Measurements from ENCODE around the gene GJB5. TPM values are rescaled to one million over a fixed set of nuclear protein-coding genes. Genes with fewer than 3 reads are reported as not detected.

The GJB5 gene
- total RNA-seq, 1 donor from 2014 or later, result not detected

DNA sequence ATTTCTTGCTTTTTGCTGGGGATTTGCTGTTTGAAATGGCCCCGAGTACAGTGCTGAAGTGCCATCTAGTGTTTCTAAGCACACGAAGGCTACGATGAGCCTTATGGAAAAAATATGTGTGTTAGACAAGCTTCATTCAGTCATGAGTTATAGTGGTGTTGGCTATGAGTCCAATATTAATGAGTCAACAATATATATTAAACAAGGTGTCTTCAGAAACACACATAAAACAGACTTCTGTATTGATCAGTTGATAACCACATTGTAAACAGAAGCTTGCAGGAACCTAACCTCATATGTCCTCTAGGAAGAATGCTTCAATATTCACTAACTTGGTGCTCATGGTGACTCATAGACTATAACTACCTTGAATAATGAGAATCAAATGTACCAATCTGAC lies 1.7 kb upstream of the GJB5 start:
- TF ChIP-seq, protein P1, sequence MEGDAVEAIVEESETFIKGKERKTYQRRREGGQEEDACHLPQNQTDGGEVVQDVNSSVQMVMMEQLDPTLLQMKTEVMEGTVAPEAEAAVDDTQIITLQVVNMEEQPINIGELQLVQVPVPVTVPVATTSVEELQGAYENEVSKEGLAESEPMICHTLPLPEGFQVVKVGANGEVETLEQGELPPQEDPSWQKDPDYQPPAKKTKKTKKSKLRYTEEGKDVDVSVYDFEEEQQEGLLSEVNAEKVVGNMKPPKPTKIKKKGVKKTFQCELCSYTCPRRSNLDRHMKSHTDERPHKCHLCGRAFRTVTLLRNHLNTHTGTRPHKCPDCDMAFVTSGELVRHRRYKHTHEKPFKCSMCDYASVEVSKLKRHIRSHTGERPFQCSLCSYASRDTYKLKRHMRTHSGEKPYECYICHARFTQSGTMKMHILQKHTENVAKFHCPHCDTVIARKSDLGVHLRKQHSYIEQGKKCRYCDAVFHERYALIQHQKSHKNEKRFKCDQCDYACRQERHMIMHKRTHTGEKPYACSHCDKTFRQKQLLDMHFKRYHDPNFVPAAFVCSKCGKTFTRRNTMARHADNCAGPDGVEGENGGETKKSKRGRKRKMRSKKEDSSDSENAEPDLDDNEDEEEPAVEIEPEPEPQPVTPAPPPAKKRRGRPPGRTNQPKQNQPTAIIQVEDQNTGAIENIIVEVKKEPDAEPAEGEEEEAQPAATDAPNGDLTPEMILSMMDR (IDR thresholded peaks at IDR 0.05), result no peak
- H3K27me3 ChIP-seq, result no peaks in the 10 kb centered on the region
- no peak overlapping the region for H3K27ac ChIP-seq
- H3K4me3 ChIP-seq, result no peak overlapping the region
- no peaks in the 10 kb centered on the region for H3K4me1 ChIP-seq
- H3K9me3 ChIP-seq, result no peaks in the 10 kb centered on the region
- intact Hi-C loops (cut with DNase I), result no loop called here
- DNase-seq (ENCODE audit: low spot score in 2 of 2), result no peak
- H3K36me3 ChIP-seq, result no peaks in the 10 kb centered on the region

DNA sequence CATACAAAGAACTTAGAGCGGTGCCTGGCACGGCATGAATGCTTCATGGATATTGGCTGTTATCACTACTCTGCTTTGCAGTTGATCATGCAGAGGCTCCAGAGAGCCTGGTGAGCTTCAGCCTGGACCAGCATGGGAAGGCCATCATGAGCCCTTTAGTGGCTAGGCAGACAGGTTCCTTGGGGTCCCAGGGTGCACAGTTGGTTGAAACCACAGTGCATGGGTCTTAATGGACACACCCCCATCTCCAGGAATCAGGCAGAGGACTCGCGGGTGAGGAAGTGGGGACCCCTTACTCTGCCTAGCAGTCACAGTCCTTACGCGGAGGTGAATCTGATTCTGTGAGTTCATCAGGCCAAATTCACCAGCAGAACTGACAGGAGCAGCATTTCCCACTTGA lies 1.1 kb downstream of the GJB5 start:
- TF ChIP-seq, protein P1 (IDR thresholded peaks at IDR 0.05), result no peak
- intact Hi-C loops (cut with DNase I), result no loop called here
- Histone ChIP-seq H3K4me1 (no peaks in the 10 kb centered on the region), H3K4me3 (no peak overlapping the region), H3K27ac (no peak overlapping the region), H3K36me3 (no peaks in the 10 kb centered on the region), H3K27me3 (no peaks in the 10 kb centered on the region), H3K9me3 (no peaks in the 10 kb centered on the region)
- DNase-seq (ENCODE audit: low spot score in 2 of 2), result no peak

DNA sequence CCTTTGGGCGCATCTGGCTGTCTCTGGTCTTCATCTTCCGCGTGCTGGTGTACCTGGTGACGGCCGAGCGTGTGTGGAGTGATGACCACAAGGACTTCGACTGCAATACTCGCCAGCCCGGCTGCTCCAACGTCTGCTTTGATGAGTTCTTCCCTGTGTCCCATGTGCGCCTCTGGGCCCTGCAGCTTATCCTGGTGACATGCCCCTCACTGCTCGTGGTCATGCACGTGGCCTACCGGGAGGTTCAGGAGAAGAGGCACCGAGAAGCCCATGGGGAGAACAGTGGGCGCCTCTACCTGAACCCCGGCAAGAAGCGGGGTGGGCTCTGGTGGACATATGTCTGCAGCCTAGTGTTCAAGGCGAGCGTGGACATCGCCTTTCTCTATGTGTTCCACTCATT lies 2.5 kb downstream of the GJB5 start:
- intact Hi-C loops (cut with DNase I), result no loop called here
- no peak for DNase-seq (ENCODE audit: low spot score in 2 of 2)
- H3K4me1 ChIP-seq, result no peaks in the 10 kb centered on the region

DNA sequence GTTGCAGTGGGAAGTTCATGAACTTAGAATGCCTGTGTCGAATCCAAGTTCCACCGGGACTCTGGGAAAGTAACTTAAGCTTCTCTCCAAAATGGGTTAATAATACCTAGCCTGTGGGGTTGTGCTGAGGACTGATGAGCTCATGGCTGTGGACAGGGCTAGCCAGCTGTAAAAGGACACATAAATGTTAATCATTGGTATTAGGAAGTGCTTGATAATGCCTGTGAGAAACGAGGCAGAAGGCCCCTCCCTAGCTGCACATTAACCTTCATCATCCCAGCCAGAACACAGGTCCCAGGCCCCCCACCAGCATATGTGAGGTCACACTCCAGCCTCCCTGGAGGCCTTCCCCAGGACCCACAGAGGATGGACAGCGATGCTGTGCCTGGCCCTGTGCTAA lies 3.9 kb downstream of the GJB5 start:
- H3K27me3 ChIP-seq, result no peaks in the 10 kb centered on the region
- H3K27ac ChIP-seq, result no peak overlapping the region
- H3K9me3 ChIP-seq, result no peaks in the 10 kb centered on the region
- intact Hi-C loops (cut with DNase I), result no loop called here
- no peak overlapping the region for H3K4me3 ChIP-seq
- no peaks in the 10 kb centered on the region for H3K36me3 ChIP-seq
- H3K4me1 ChIP-seq, result no peaks in the 10 kb centered on the region
- TF ChIP-seq, protein P1 (IDR thresholded peaks at IDR 0.05), result no peak
- no peak for DNase-seq (ENCODE audit: low spot score in 2 of 2)

More for the DNA sequence above, 2.5 kb downstream of the GJB5 start:
- no peak overlapping the region for H3K27ac ChIP-seq
- H3K4me3 ChIP-seq, result no peak overlapping the region
- H3K36me3 ChIP-seq, result no peaks in the 10 kb centered on the region
- H3K27me3 ChIP-seq, result no peaks in the 10 kb centered on the region
- TF ChIP-seq, protein P1 (IDR thresholded peaks at IDR 0.05), result no peak
- no peaks in the 10 kb centered on the region for H3K9me3 ChIP-seq

DNA sequence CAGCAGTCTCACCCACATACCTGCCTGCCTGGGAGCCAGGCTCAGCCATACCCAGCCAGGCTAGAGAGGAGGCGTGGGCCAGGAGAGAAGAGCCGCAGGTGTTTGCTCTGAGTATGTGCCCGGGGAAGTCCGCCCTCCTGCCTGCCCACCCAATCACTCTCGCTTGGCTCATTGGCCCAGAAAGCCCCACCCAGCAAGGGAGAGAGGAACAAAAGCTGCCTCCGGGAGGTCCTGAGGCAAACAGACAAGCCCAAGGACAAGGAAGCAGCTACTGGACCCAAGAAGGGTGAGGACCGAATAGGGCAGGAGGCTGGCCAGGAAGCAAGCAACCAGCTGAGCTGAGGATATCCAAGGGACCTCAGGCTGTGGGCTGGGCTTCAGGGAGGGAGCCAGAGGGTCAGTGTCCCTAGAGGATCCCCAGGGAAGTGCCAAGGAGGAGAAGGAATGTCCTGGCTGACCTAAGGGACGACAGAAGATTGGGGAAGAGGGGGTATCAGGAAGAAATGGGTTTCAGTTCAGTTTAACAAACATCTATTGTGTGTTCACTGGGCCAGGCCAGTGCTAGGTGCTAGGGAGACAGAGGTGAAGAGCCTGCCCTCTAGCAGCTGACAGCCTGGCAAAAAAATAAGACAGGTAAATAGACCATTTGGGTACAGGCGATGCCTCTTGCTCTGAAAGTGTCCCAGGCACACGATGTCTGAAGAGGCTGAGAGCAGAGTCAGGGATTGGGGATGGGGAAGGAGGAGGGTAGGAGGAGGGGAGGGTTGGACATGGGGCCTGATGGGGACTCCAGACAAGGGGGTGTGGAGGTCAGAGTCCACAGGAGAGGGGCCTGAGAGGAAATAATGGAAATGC lies 4.9 kb downstream of the GJB5 start, which contains the start of gene GJB4:
GJB4 (plus strand) TSS at position 238 of the 855 bp plus-strand sequence. CDS start 1,515 bp downstream, outside the sequence.
- intact Hi-C loops (cut with DNase I), result no loop called here
- no peak for DNase-seq (ENCODE audit: low spot score in 2 of 2)
- TF ChIP-seq, protein P1 (IDR thresholded peaks at IDR 0.05), result no peak
- Histone ChIP-seq H3K4me1 (no peaks in the 10 kb centered on the region), H3K27ac (no peak within 1 kb of the TSS), H3K9me3 (no peaks in the 10 kb centered on the region), H3K4me3 (no peak within 1 kb of the TSS), H3K27me3 (no peaks in the 10 kb centered on the region), H3K36me3 (no peaks in the 10 kb centered on the region)
